IMR-90 (cell line): ENCODE measurements around the gene CRTC1.

Source experiments
- BHLHE40 ChIP-seq: fragments of 150-350 bp; IDR thresholded peaks from 2 replicates; pipeline ENCODE4 v1.6.1; 2016; ENCODE audit warnings: mild to moderate bottlenecking, low read depth, low read length
- MAFK ChIP-seq: IDR thresholded peaks from 2 replicates; pipeline ENCODE4 v1.6.1; 2012; ENCODE audit warnings: low read depth, low read length, improper control_type of control experiment
- MXI1 ChIP-seq: IDR thresholded peaks from 2 replicates; pipeline ENCODE4 v1.6.1; 2012; ENCODE audit warnings: low read depth, mild to moderate bottlenecking, low read length, moderate library complexity, borderline replicate concordance
- POLR2A ChIP-seq: IDR thresholded peaks from 2 replicates; pipeline ENCODE4 v1.6.1; 2012; ENCODE audit warnings: mild to moderate bottlenecking, low read depth, low read length
- RAD21 ChIP-seq: IDR thresholded peaks from 2 replicates; pipeline ENCODE4 v1.6.1; 2012; ENCODE audit warnings: low read length, improper control_type of control experiment
- RCOR1 ChIP-seq: IDR thresholded peaks from 2 replicates; pipeline ENCODE4 v1.6.1; 2012; ENCODE audit warnings: mild to moderate bottlenecking, low read length, improper control_type of control experiment; ENCODE audit not compliant: insufficient replicate concordance
- RFX5 ChIP-seq: IDR thresholded peaks from 2 replicates; pipeline ENCODE4 v1.8.0; 2012; ENCODE audit warnings: low read depth, mild to moderate bottlenecking, low read length, moderate library complexity
- SMC3 ChIP-seq: fragments of 150-350 bp; IDR thresholded peaks from 2 replicates; pipeline ENCODE4 v1.6.1; 2016; ENCODE audit warnings: low read depth, mild to moderate bottlenecking, antibody characterized with exemption, low read length, moderate library complexity
- TF ChIP-seq, protein P1 (sequence below): conservative IDR thresholded peaks from 2 replicates; pipeline ENCODE4 v1.5.1; 2012; ENCODE audit warnings: mild to moderate bottlenecking, low read depth, low read length, improper control_type of control experiment
- TF ChIP-seq, protein P2 (sequence below): fragments of 150-350 bp; IDR thresholded peaks from 2 replicates; pipeline ENCODE4 v1.6.1; 2017; ENCODE audit warnings: mild to moderate bottlenecking, antibody characterized with exemption, low read length, low read depth

DNA sequence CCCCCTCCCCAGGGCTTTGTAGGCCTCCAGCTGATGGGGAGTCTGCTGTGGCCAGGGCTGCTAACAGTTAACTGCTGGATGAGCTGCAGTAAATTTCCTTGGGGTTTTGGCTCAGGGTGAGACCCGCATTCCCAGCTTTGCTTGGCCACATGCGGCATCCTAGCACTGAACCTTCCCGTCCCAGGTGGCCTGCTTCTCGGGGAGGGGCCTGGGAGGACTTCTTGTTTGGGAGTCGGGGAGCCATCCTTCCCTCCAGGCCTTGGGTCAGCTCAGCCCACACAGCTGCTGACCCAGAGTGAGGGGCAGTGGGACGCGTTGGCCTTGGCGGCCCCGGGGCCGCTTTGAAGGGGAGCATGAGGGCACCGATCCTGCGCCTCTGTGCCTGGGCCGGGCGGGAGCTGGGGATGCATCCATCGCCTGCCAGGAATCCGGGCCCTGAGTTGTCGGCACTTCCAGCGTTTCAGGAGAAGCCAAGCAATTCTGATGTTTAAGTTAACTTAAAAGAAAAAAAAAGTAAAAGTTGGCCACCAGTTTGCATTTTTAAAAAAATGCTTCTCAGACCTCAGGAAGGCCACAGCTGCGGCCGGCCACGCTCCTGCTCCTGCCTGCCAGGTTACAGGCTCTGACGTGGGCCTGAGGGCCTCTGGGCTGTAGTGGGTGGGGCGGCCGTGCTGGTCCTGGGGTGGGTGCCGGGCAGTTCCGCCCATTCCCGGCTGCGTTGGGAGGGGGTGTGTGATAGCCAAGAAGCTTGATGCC is 27.7 kb downstream of the CRTC1 start:
- TF ChIP-seq, protein P1, sequence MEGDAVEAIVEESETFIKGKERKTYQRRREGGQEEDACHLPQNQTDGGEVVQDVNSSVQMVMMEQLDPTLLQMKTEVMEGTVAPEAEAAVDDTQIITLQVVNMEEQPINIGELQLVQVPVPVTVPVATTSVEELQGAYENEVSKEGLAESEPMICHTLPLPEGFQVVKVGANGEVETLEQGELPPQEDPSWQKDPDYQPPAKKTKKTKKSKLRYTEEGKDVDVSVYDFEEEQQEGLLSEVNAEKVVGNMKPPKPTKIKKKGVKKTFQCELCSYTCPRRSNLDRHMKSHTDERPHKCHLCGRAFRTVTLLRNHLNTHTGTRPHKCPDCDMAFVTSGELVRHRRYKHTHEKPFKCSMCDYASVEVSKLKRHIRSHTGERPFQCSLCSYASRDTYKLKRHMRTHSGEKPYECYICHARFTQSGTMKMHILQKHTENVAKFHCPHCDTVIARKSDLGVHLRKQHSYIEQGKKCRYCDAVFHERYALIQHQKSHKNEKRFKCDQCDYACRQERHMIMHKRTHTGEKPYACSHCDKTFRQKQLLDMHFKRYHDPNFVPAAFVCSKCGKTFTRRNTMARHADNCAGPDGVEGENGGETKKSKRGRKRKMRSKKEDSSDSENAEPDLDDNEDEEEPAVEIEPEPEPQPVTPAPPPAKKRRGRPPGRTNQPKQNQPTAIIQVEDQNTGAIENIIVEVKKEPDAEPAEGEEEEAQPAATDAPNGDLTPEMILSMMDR, result no peak
- TF ChIP-seq MAFK (no peak), MXI1 (no peak), BHLHE40 (no peak), SMC3 (no peak), RCOR1 (no peak), RAD21 (no peak), POLR2A (no peak), RFX5 (no peak)
- TF ChIP-seq, protein P2, sequence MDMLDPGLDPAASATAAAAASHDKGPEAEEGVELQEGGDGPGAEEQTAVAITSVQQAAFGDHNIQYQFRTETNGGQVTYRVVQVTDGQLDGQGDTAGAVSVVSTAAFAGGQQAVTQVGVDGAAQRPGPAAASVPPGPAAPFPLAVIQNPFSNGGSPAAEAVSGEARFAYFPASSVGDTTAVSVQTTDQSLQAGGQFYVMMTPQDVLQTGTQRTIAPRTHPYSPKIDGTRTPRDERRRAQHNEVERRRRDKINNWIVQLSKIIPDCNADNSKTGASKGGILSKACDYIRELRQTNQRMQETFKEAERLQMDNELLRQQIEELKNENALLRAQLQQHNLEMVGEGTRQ, result no peak
